Psoas muscle (tissue), 8 donors: ENCODE data around the gene C5. TPM values are rescaled to one million over a fixed set of nuclear protein-coding genes. Genes with fewer than 3 reads are reported as not detected.

Source experiments
- ATAC-seq, 4 donors: fragments of 200-7000 bp; cut with Tn5 transposase; one replicate each; pipeline ENCODE4 v1.9.1; 2020; ENCODE audit warnings: moderate library complexity in 3 of 4, mild to moderate bottlenecking in 2 of 4
- DNase-seq, 2 donors: peaks; one replicate each; pipeline ENCODE4 v3.0.0-alpha.2; 2020
- H3K27ac ChIP-seq: fragments of 200-600 bp; one replicate; pipeline ENCODE4 v1.8.0; 2022
- H3K27me3 ChIP-seq, 3 donors: fragments of 200-600 bp in 1 of 3; one replicate each; pipeline versions ENCODE4 v1.6.1 to v1.8.0; 2013 to 2022; ENCODE audit warnings: low read length in 2 of 3, mild to moderate bottlenecking in 2 of 3, moderate library complexity in 1 of 3; ENCODE audit not compliant: insufficient read depth in 3 of 3
- H3K36me3 ChIP-seq, 2 donors: fragments of 200-600 bp in 1 of 2; one replicate each; pipeline versions ENCODE4 v1.6.1 to v1.8.0; 2013 to 2022; ENCODE audit warnings: low read depth in 1 of 2, mild to moderate bottlenecking in 1 of 2, moderate library complexity in 1 of 2; ENCODE audit not compliant: insufficient read depth in 1 of 2
- H3K4me1 ChIP-seq: fragments of 200-600 bp; one replicate; pipeline ENCODE4 v1.8.0; 2022
- H3K4me3 ChIP-seq: fragments of 200-600 bp; one replicate; pipeline ENCODE4 v1.8.0; 2022; ENCODE audit warnings: mild to moderate bottlenecking
- H3K9me3 ChIP-seq: fragments of 200-600 bp; one replicate; pipeline ENCODE4 v1.8.0; 2022
- WGBS, 3 donors: extraction: QIAGEN DNeasy Blood & Tissue Kit; methylation state at CpG; one replicate each; pipeline versions ENCODE4 v1.1.6 to v1.1.7; 2013; 5-methylcytosine and 5-hydroxymethylcytosine counted together
- intact Hi-C, 2 donors: fragments of 100-400 bp; cut with DNase I; formaldehyde crosslinking; loops; one replicate each; pipeline versions ENCODE4 v1.11.0 to v1.14.2; 2022
- polyA plus RNA-seq, 3 donors: library from polyadenylated mRNA; stranded (reverse); fragments of 200-250 nt; gene quantifications; one replicate each; pipeline ENCODE4 v1.2.3, GENCODE V29; 2013
- total RNA-seq, 4 donors: library from RNA; stranded (reverse); fragmentation: NEBNext Ultra II Directional in 2 of 4; extraction: Animal tissue kit (Norgen Biotek cat#: 25700) in 2 of 4; gene quantifications; one replicate each; pipeline versions ENCODE4 v1.2.1 to v1.2.4, GENCODE V29; 2021 to 2023
- TF ChIP-seq, protein P1 (sequence below): fragments of 200-600 bp; IDR thresholded peaks from one replicate; pipeline ENCODE4 v1.8.0; 2022; ENCODE audit warnings: antibody characterized with exemption
- donor health status: healthy with polysubstance abuse.
- donor health status: DM: no; HTN: no; CAD: no; lungs with moderate emphysema.
- donor health status: Bipolar disorder and iron deficiency.
- donor health status: healthy.
- donor health status: DM: yes; HTN: yes; CAD: no.
- donor health status: DM: no; HTN: no; CAD: no.
- donor health status: DM: no; HTN: no; CAD: no.
- donor health status: DM: yes; HTN: yes; CAD: no.

C5 gene
- total and polyA plus RNA-seq, 7 donors: 0.13 to 1.1 (median 0.39) TPM

- TF ChIP-seq, protein P1, sequence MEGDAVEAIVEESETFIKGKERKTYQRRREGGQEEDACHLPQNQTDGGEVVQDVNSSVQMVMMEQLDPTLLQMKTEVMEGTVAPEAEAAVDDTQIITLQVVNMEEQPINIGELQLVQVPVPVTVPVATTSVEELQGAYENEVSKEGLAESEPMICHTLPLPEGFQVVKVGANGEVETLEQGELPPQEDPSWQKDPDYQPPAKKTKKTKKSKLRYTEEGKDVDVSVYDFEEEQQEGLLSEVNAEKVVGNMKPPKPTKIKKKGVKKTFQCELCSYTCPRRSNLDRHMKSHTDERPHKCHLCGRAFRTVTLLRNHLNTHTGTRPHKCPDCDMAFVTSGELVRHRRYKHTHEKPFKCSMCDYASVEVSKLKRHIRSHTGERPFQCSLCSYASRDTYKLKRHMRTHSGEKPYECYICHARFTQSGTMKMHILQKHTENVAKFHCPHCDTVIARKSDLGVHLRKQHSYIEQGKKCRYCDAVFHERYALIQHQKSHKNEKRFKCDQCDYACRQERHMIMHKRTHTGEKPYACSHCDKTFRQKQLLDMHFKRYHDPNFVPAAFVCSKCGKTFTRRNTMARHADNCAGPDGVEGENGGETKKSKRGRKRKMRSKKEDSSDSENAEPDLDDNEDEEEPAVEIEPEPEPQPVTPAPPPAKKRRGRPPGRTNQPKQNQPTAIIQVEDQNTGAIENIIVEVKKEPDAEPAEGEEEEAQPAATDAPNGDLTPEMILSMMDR: no peak
- WGBS, 3 donors: 96 to 98% (median 96%) methylated on average over 3 of the region's 3 CpGs
- peaks cover 0 to 2% (median 0%) of the 10 kb centered on the region in 3 donors for H3K27me3 ChIP-seq
- DNase-seq (no peak), ATAC-seq (no peak)
- intact Hi-C loops: no loop called here
- H3K27ac ChIP-seq: no peak overlapping the region
- H3K36me3 ChIP-seq: no peaks in the 10 kb centered on the region
- no peaks in the 10 kb centered on the region for H3K4me1 ChIP-seq
- H3K4me3 ChIP-seq: no peak overlapping the region
- H3K9me3 ChIP-seq: no peaks in the 10 kb centered on the region
Measured at GRCh38 chr9:120956862-120957261, 93.2 kb downstream of the C5 start.

- ATAC-seq (no peak), DNase-seq (no peak)
- TF ChIP-seq, protein P1: no peak
- intact Hi-C loops: no loop called here
- Histone ChIP-seq H3K27ac (no peak overlapping the region), H3K9me3 (no peaks in the 10 kb centered on the region), H3K36me3 (no peaks in the 10 kb centered on the region), H3K4me1 (no peaks in the 10 kb centered on the region), H3K27me3 (peaks cover 0 to under 1% (median 0%) of the 10 kb centered on the region in 3 donors), H3K4me3 (no peak overlapping the region)
- 92 to 95% (median 93%) methylated on average over 9 of the region's 9 CpGs for WGBS, 3 donors
Measured at GRCh38 chr9:120951960-120952618, 98.0 kb downstream of the C5 start.

GRCh38 chr9:120950421-120951388 is 99.4 kb downstream of the C5 start:
- no peak overlapping the region for H3K27ac ChIP-seq
- 78 to 84% (median 78%) methylated on average over 8 of the region's 8 CpGs for WGBS, 3 donors

GRCh38 chr9:120949290-120949689 is 100.8 kb downstream of the C5 start:
- intact Hi-C loops: no loop called here
- Histone ChIP-seq H3K4me3 (no peak overlapping the region), H3K27me3 (no peaks in the 10 kb centered on the region), H3K36me3 (no peaks in the 10 kb centered on the region), H3K27ac (no peak overlapping the region), H3K9me3 (no peaks in the 10 kb centered on the region), H3K4me1 (no peaks in the 10 kb centered on the region)
- no peak for DNase-seq
- TF ChIP-seq, protein P1: no peak
- no peak for ATAC-seq
- WGBS, 3 donors: 88 to 93% (median 90%) methylated on average over 2 of the region's 2 CpGs

More at GRCh38 chr9:120950421-120951388, 99.4 kb downstream of the C5 start:
- Histone ChIP-seq H3K36me3 (no peaks in the 10 kb centered on the region), H3K27me3 (no peaks in the 10 kb centered on the region), H3K9me3 (no peaks in the 10 kb centered on the region), H3K4me3 (no peak overlapping the region), H3K4me1 (no peaks in the 10 kb centered on the region)
- intact Hi-C loops: no loop called here
- DNase-seq (no peak), ATAC-seq (no peak)
- TF ChIP-seq, protein P1: no peak
